Measurements from ENCODE around the gene RNF151.

RNF151 gene

GRCh38 chr16:1997494-1998359 is 31.1 kb downstream of the RNF151 start:
- H3K36me3 ChIP-seq (ENCODE audit: insufficient read depth, low read length) = peaks cover 50% of the 10 kb centered on the region; the same call in 1 of the 2 replicates
- no peak for TF ChIP-seq EZH2 (IDR thresholded peaks at IDR 0.05)
- TF ChIP-seq POLR2AphosphoS5 (IDR thresholded peaks at IDR 0.05; ENCODE audit: borderline replicate concordance, low read depth, low read length) = no peak; the same call in 1 of the 2 replicates
- no peak for TF ChIP-seq FOXP2 (optimal IDR thresholded peaks at IDR 0.05; ENCODE audit: control extremely low read depth, extremely low read length, insufficient read depth)
- peak overlapping the region; percentile 51 for H3K27ac ChIP-seq
- no peaks in the 10 kb centered on the region for H3K9me3 ChIP-seq (ENCODE audit: low read depth, low read length)
- no peak overlapping the region for H3K4me3 ChIP-seq
- H3K9ac ChIP-seq (ENCODE audit: insufficient read length) = no peak overlapping the region
- DNase-seq (ENCODE audit: low read depth, low spot score) = no peak

- no peaks in the 10 kb centered on the region for H3K9me3 ChIP-seq (ENCODE audit: low read depth, low read length)
- no peak overlapping the region for H3K4me3 ChIP-seq
- DNase-seq (ENCODE audit: low read depth, low spot score) = no peak
- no peak for TF ChIP-seq POLR2AphosphoS5 (IDR thresholded peaks at IDR 0.05; ENCODE audit: borderline replicate concordance, low read depth, low read length)
- no peak for TF ChIP-seq FOXP2 (optimal IDR thresholded peaks at IDR 0.05; ENCODE audit: control extremely low read depth, extremely low read length, insufficient read depth)
- no peak for TF ChIP-seq EZH2 (IDR thresholded peaks at IDR 0.05)
- H3K27ac ChIP-seq = peak overlapping the region; percentile 31; the same call in 1 of the 2 replicates
- H3K9ac ChIP-seq (ENCODE audit: insufficient read length) = no peak overlapping the region
- peaks cover 56% of the 10 kb centered on the region; the same call in 1 of the 2 replicates for H3K36me3 ChIP-seq (ENCODE audit: insufficient read depth, low read length)
Observed at GRCh38 chr16:1998360-1998835, 31.7 kb downstream of the RNF151 start.

- H3K4me3 ChIP-seq = no peak overlapping the region
- TF ChIP-seq EZH2 (IDR thresholded peaks at IDR 0.05) = no peak
- no peak for TF ChIP-seq POLR2AphosphoS5 (IDR thresholded peaks at IDR 0.05; ENCODE audit: borderline replicate concordance, low read depth, low read length)
- no peak for TF ChIP-seq FOXP2 (optimal IDR thresholded peaks at IDR 0.05; ENCODE audit: control extremely low read depth, extremely low read length, insufficient read depth)
- H3K9ac ChIP-seq (ENCODE audit: insufficient read length) = no peak overlapping the region
- 0 out of 2 replicates have a peak overlapping the region, but pooled peaks have one; percentile 9 for H3K27ac ChIP-seq
- no peak for DNase-seq (ENCODE audit: low read depth, low spot score)
- H3K36me3 ChIP-seq (ENCODE audit: insufficient read depth, low read length) = peaks cover 58% of the 10 kb centered on the region; the same call in 1 of the 2 replicates
- H3K9me3 ChIP-seq (ENCODE audit: low read depth, low read length) = no peaks in the 10 kb centered on the region
Observed at GRCh38 chr16:1998852-1999801, 32.5 kb downstream of the RNF151 start.

GRCh38 chr16:1999866-2000514 is 33.3 kb downstream of the RNF151 start:
- Histone ChIP-seq H3K36me3 (ENCODE audit: insufficient read depth, low read length) (peaks cover 58% of the 10 kb centered on the region; the same call in 1 of the 2 replicates), H3K9ac (ENCODE audit: insufficient read length) (no peak overlapping the region), H3K9me3 (ENCODE audit: low read depth, low read length) (no peaks in the 10 kb centered on the region), H3K27ac (no peak overlapping the region), H3K4me3 (no peak overlapping the region)
- TF ChIP-seq FOXP2 (optimal IDR thresholded peaks at IDR 0.05; ENCODE audit: control extremely low read depth, extremely low read length, insufficient read depth) (no peak), EZH2 (IDR thresholded peaks at IDR 0.05) (no peak), POLR2AphosphoS5 (IDR thresholded peaks at IDR 0.05; ENCODE audit: borderline replicate concordance, low read depth, low read length) (no peak)
- no peak for DNase-seq (ENCODE audit: low read depth, low spot score)

- H3K4me3 ChIP-seq = no peak overlapping the region
- no peaks in the 10 kb centered on the region for H3K9me3 ChIP-seq (ENCODE audit: low read depth, low read length)
- H3K9ac ChIP-seq (ENCODE audit: insufficient read length) = no peak overlapping the region
- H3K27ac ChIP-seq = no peak overlapping the region
- no peak for DNase-seq (ENCODE audit: low read depth, low spot score)
- peaks cover 58% of the 10 kb centered on the region; the same call in 1 of the 2 replicates for H3K36me3 ChIP-seq (ENCODE audit: insufficient read depth, low read length)
- TF ChIP-seq POLR2AphosphoS5 (IDR thresholded peaks at IDR 0.05; ENCODE audit: borderline replicate concordance, low read depth, low read length) (no peak), EZH2 (IDR thresholded peaks at IDR 0.05) (no peak), FOXP2 (optimal IDR thresholded peaks at IDR 0.05; ENCODE audit: control extremely low read depth, extremely low read length, insufficient read depth) (no peak)
Observed at GRCh38 chr16:2001035-2001434, 34.4 kb downstream of the RNF151 start.

GRCh38 chr16:2001456-2002355 is 35.0 kb downstream of the RNF151 start:
- no peak for TF ChIP-seq EZH2 (IDR thresholded peaks at IDR 0.05)
- no peak for TF ChIP-seq FOXP2 (optimal IDR thresholded peaks at IDR 0.05; ENCODE audit: control extremely low read depth, extremely low read length, insufficient read depth)
- TF ChIP-seq POLR2AphosphoS5 (IDR thresholded peaks at IDR 0.05; ENCODE audit: borderline replicate concordance, low read depth, low read length) = no peak
- Histone ChIP-seq H3K4me3 (no peak overlapping the region), H3K9ac (ENCODE audit: insufficient read length) (no peak overlapping the region), H3K27ac (no peak overlapping the region), H3K36me3 (ENCODE audit: insufficient read depth, low read length) (peaks cover 56% of the 10 kb centered on the region; the same call in 1 of the 2 replicates), H3K9me3 (ENCODE audit: low read depth, low read length) (no peaks in the 10 kb centered on the region)
- DNase-seq (ENCODE audit: low read depth, low spot score) = no peak

Measured in SK-N-MC (cell line).